H9 (cell line): Measurements from ENCODE around the gene TKTL1. TPM values are rescaled to one million over a fixed set of nuclear protein-coding genes. Genes with fewer than 3 reads are reported as not detected.

Experiments
- DNase-seq: peaks from one replicate; pipeline ENCODE4 v3.0.0-alpha.2; 2017
- H2AFZ ChIP-seq: one replicate; pipeline ENCODE4 v1.6.1; 2013; ENCODE audit warnings: mild to moderate bottlenecking, low read length, control low read depth, moderate library complexity
- H2AK5ac ChIP-seq: 2 replicates; pipeline ENCODE4 v1.6.1; 2013; ENCODE audit warnings: low read length, control low read depth, mixed read lengths; ENCODE audit not compliant: insufficient read length
- H2BK120ac ChIP-seq: one replicate; pipeline ENCODE4 v1.6.1; 2013; ENCODE audit warnings: low read depth, mild to moderate bottlenecking, low read length, control low read depth, inconsistent platforms; ENCODE audit not compliant: poor library complexity, severe bottlenecking
- H2BK12ac ChIP-seq: 2 replicates; pipeline ENCODE4 v1.6.1; 2013; ENCODE audit warnings: low read length, control low read depth, mixed read lengths, low read depth; ENCODE audit not compliant: insufficient read length
- H2BK15ac ChIP-seq: 2 replicates; pipeline ENCODE4 v1.6.1; 2013; ENCODE audit warnings: low read depth, low read length, control low read depth
- H2BK20ac ChIP-seq: one replicate; pipeline ENCODE4 v1.6.1; 2013; ENCODE audit warnings: low read depth, mild to moderate bottlenecking, low read length, control low read depth, inconsistent platforms; ENCODE audit not compliant: poor library complexity, severe bottlenecking
- H2BK5ac ChIP-seq: 2 replicates; pipeline ENCODE4 v1.6.1; 2013; ENCODE audit warnings: low read length, control low read depth, mixed read lengths; ENCODE audit not compliant: insufficient read length
- H3K14ac ChIP-seq: 2 replicates; pipeline ENCODE4 v1.6.1; 2013; ENCODE audit warnings: low read length, control low read depth; ENCODE audit not compliant: insufficient read depth
- H3K18ac ChIP-seq: 2 replicates; pipeline ENCODE4 v1.6.1; 2013; ENCODE audit warnings: low read depth, mild to moderate bottlenecking, mixed read lengths, low read length, control low read depth; ENCODE audit not compliant: insufficient read length
- H3K23ac ChIP-seq: 2 replicates; pipeline ENCODE4 v1.6.1; 2013; ENCODE audit warnings: low read length, control low read depth, mixed read lengths, low read depth; ENCODE audit not compliant: insufficient read length
- H3K23me2 ChIP-seq: 2 replicates; pipeline ENCODE4 v1.6.1; 2013; ENCODE audit warnings: low read depth, mild to moderate bottlenecking, mixed read lengths, low read length, control low read depth; ENCODE audit not compliant: insufficient read length, poor library complexity, severe bottlenecking
- H3K27ac ChIP-seq: 2 replicates; pipeline ENCODE4 v1.5.1; 2013; ENCODE audit warnings: low read length, control low read depth, mixed read lengths, low read depth; ENCODE audit not compliant: insufficient read length
- H3K27me3 ChIP-seq: 2 replicates; pipeline ENCODE4 v1.6.1; 2013; ENCODE audit warnings: low read length, control low read depth, inconsistent platforms; ENCODE audit not compliant: insufficient read depth
- H3K4ac ChIP-seq: 2 replicates; pipeline ENCODE4 v1.6.1; 2013; ENCODE audit warnings: low read depth, mild to moderate bottlenecking, control low read depth, inconsistent platforms, low read length, moderate library complexity
- H3K4me1 ChIP-seq: 2 replicates; pipeline ENCODE4 v1.6.1; 2013; ENCODE audit warnings: low read length, control low read depth, inconsistent platforms; ENCODE audit not compliant: insufficient read depth
- H3K4me2 ChIP-seq: 2 replicates; pipeline ENCODE4 v1.6.1; 2013; ENCODE audit warnings: low read length, control low read depth, mixed read lengths; ENCODE audit not compliant: insufficient read length, insufficient read depth
- H3K56ac ChIP-seq: 2 replicates; pipeline ENCODE4 v1.6.1; 2013; ENCODE audit warnings: low read depth, mild to moderate bottlenecking, mixed read lengths, low read length, control low read depth; ENCODE audit not compliant: insufficient read length
- H3K79me1 ChIP-seq: 2 replicates; pipeline ENCODE4 v1.6.1; 2013; ENCODE audit warnings: low read depth, mild to moderate bottlenecking, moderate library complexity, low read length, control low read depth, inconsistent platforms; ENCODE audit not compliant: insufficient read depth, poor library complexity, severe bottlenecking
- H3K79me2 ChIP-seq: 2 replicates; pipeline ENCODE4 v1.6.1; 2013; ENCODE audit warnings: low read length, control low read depth, inconsistent platforms; ENCODE audit not compliant: insufficient read depth
- H3K9ac ChIP-seq: 2 replicates; pipeline ENCODE4 v1.6.1; 2013; ENCODE audit warnings: low read length, control low read depth, mixed read lengths; ENCODE audit not compliant: insufficient read length; ENCODE audit errors: extremely low read depth
- H3K9me3 ChIP-seq: one replicate; pipeline ENCODE4 v1.6.1; 2013; ENCODE audit warnings: low read depth, low read length, inconsistent platforms; ENCODE audit not compliant: control insufficient read depth
- H3T11ph ChIP-seq: one replicate; pipeline ENCODE4 v1.6.1; 2013; ENCODE audit warnings: mild to moderate bottlenecking, low read length, control low read depth, inconsistent platforms
- H4K20me1 ChIP-seq: one replicate; pipeline ENCODE4 v1.6.1; 2013; ENCODE audit not compliant: control insufficient read depth, insufficient read length, insufficient read depth
- H4K5ac ChIP-seq: 2 replicates; pipeline ENCODE4 v1.6.1; 2013; ENCODE audit warnings: low read depth, mild to moderate bottlenecking, mixed read lengths, low read length, control low read depth; ENCODE audit not compliant: insufficient read length
- H4K8ac ChIP-seq: replicated peaks from 2 replicates; pipeline ENCODE4 v1.6.1; 2013; ENCODE audit warnings: low read length, control low read depth, mixed read lengths, low read depth; ENCODE audit not compliant: insufficient read length
- H4K91ac ChIP-seq: 2 replicates; pipeline ENCODE4 v1.6.1; 2013; ENCODE audit warnings: low read depth, mild to moderate bottlenecking, moderate library complexity, mixed read lengths, low read length, control low read depth; ENCODE audit not compliant: insufficient read length
- H3K27ac Mint-ChIP-seq, 3 experiments: 2 replicates in 2 of 3; 3 replicates in 1 of 3; pipeline ENCODE4 v1.8.0; 2020 to 2021; ENCODE audit warnings: mixed read lengths in 3 of 3, mild to moderate bottlenecking in 1 of 3, moderate library complexity in 1 of 3
- H3K27me3 Mint-ChIP-seq: 2 replicates; pipeline ENCODE4 v1.8.0; 2021; ENCODE audit warnings: low read depth, mild to moderate bottlenecking, moderate library complexity, mixed read lengths
- H3K36me3 Mint-ChIP-seq, 3 experiments: 2 replicates in 2 of 3; 3 replicates in 1 of 3; pipeline ENCODE4 v1.8.0; 2020 to 2021; ENCODE audit warnings: low read depth in 3 of 3, mixed read lengths in 3 of 3; ENCODE audit not compliant: insufficient read depth in 1 of 3
- H3K4me1 Mint-ChIP-seq, 2 experiments: 2 replicates each; pipeline ENCODE4 v1.8.0; 2020; ENCODE audit warnings: mixed read lengths in 2 of 2
- H3K4me3 Mint-ChIP-seq, 2 experiments: 2 replicates in 1 of 2; 3 replicates in 1 of 2; pipeline ENCODE4 v1.8.0; 2020 to 2021; ENCODE audit warnings: mild to moderate bottlenecking in 2 of 2, mixed read lengths in 2 of 2, moderate library complexity in 1 of 2
- H3K9me3 Mint-ChIP-seq, 2 experiments: 2 replicates in 1 of 2; 3 replicates in 1 of 2; pipeline ENCODE4 v1.8.0; 2020; ENCODE audit warnings: mild to moderate bottlenecking in 2 of 2, mixed read lengths in 2 of 2, moderate library complexity in 1 of 2
- WGBS: extraction: QIAGEN DNeasy Blood & Tissue Kit; methylation state at CpG from one replicate; pipeline ENCODE4 v1.1.7; 2013; ENCODE audit warnings: missing lambda C conversion rate, low lambda C conversion rate, mixed read lengths; ENCODE audit not compliant: insufficient read length; ENCODE audit errors: extremely low coverage; 5-methylcytosine and 5-hydroxymethylcytosine counted together
- total RNA-seq: library from RNA; stranded (reverse); gene quantifications from 2 replicates; pipeline ENCODE4 v1.2.1, GENCODE V29; 2021
- TF ChIP-seq, protein P1 (sequence below): fragments of 200-600 bp; sonication (generic); conservative IDR thresholded peaks from 3 replicates; pipeline ENCODE4 v1.8.0; 2021; ENCODE audit warnings: antibody characterized with exemption, mild to moderate bottlenecking

TKTL1 gene
- total RNA-seq, 1 experiment from 2014 or later, result not detected

DNA sequence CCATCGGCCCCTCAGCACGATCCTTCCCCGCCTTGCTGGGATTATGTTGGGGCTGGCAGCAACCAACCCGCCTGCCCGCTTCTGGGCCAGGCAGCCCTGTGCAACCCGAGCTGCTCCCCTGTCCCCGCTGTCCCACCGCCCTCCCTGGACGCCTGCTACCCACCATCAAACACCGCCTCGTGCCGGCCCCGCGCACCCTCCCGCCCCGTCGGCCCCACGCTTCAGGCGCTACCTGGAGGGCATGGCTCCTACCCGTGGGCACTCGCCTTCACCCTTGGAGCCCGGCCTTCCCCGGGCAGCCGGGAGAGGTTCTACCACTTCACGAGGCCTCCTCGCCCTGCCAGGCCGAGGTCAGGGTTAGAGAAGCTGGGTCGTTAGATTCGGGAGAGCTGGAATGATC lies 37.0 kb downstream of the TKTL1 start:
- no peak overlapping the region for H3K9ac ChIP-seq
- Mint-ChIP-seq H3K9me3 (peaks cover 71 to 74% of the 10 kb centered on the region in 2 experiments), H3K36me3 (peaks cover 0 to 8% (median 5%) of the 10 kb centered on the region in 3 experiments; a peak in 4 of 7 replicates), H3K27ac (no peak overlapping the region), H3K4me3 (no peak overlapping the region), H3K27me3 (peaks cover 15% of the 10 kb centered on the region), H3K4me1 (peaks cover 6% of the 10 kb centered on the region in 2 experiments)
- H3K27ac ChIP-seq, result no peak overlapping the region
- DNase-seq, result no peak
- peaks cover 32% of the 10 kb centered on the region for H3K9me3 ChIP-seq
- no peak overlapping the region for H3K4ac ChIP-seq
- H2BK120ac ChIP-seq, result no peak overlapping the region
- no peak overlapping the region for H3T11ph ChIP-seq
- no peak overlapping the region for H3K18ac ChIP-seq
- no peak overlapping the region for H2AK5ac ChIP-seq
- no peaks in the 10 kb centered on the region for H3K79me2 ChIP-seq
- no peak overlapping the region for H4K8ac ChIP-seq
- no peak overlapping the region; the same call in 1 of the 2 replicates for H3K14ac ChIP-seq
- no peak overlapping the region for H2AFZ ChIP-seq
- no peak overlapping the region for H2BK5ac ChIP-seq
- TF ChIP-seq, protein P1, sequence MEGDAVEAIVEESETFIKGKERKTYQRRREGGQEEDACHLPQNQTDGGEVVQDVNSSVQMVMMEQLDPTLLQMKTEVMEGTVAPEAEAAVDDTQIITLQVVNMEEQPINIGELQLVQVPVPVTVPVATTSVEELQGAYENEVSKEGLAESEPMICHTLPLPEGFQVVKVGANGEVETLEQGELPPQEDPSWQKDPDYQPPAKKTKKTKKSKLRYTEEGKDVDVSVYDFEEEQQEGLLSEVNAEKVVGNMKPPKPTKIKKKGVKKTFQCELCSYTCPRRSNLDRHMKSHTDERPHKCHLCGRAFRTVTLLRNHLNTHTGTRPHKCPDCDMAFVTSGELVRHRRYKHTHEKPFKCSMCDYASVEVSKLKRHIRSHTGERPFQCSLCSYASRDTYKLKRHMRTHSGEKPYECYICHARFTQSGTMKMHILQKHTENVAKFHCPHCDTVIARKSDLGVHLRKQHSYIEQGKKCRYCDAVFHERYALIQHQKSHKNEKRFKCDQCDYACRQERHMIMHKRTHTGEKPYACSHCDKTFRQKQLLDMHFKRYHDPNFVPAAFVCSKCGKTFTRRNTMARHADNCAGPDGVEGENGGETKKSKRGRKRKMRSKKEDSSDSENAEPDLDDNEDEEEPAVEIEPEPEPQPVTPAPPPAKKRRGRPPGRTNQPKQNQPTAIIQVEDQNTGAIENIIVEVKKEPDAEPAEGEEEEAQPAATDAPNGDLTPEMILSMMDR, result no peak
- H3K4me1 ChIP-seq, result no peaks in the 10 kb centered on the region
- no peak overlapping the region for H3K56ac ChIP-seq
- H2BK15ac ChIP-seq, result no peak overlapping the region
- no peaks in the 10 kb centered on the region for H3K27me3 ChIP-seq
- H2BK20ac ChIP-seq, result no peak overlapping the region
- WGBS, result no CpG with 5 or more reads among the region's 29 CpGs
- no peak overlapping the region for H3K4me2 ChIP-seq
- H4K91ac ChIP-seq, result no peak overlapping the region
- H2BK12ac ChIP-seq, result no peak overlapping the region
- no peaks in the 10 kb centered on the region for H3K79me1 ChIP-seq
- H4K20me1 ChIP-seq, result no peaks in the 10 kb centered on the region
- no peak overlapping the region for H4K5ac ChIP-seq
- H3K23me2 ChIP-seq, result no peaks in the 10 kb centered on the region
- H3K23ac ChIP-seq, result no peak overlapping the region
